Esophagus squamous epithelium (tissue), 5 donors: Measurements from ENCODE around the gene TRIM9. TPM values are rescaled to one million over a fixed set of nuclear protein-coding genes. Genes with fewer than 3 reads are reported as not detected.

Experiments used
- DNase-seq: peaks from one replicate; lab custom pipeline; 2025; lab: John Stamatoyannopoulos, UW
- H3K27ac ChIP-seq, 4 donors: fragments of 200-600 bp; sonication (generic); one replicate each; pipeline ENCODE4 v1.5.1; 2016 to 2019; ENCODE audit warnings: mild to moderate bottlenecking in 1 of 4
- H3K27me3 ChIP-seq, 4 donors: fragments of 200-600 bp; sonication (generic); 1 replicate in 3 of 4; 2 replicates in 1 of 4; pipeline versions ENCODE4 v1.5.1 to v1.6.0; 2017 to 2021; ENCODE audit warnings: antibody characterized with exemption in 1 of 4
- H3K36me3 ChIP-seq, 3 donors: fragments of 200-600 bp; sonication (generic); one replicate each; pipeline ENCODE4 v1.5.1; 2016 to 2019
- H3K4me1 ChIP-seq, 3 donors: fragments of 200-600 bp; sonication (generic); one replicate each; pipeline ENCODE4 v1.5.1; 2017 to 2019
- H3K4me3 ChIP-seq, 4 donors: fragments of 200-600 bp; sonication (generic); 1 replicate in 3 of 4; 2 replicates in 1 of 4; pipeline ENCODE4 v1.5.1; 2016 to 2019; ENCODE audit warnings: mild to moderate bottlenecking in 2 of 4, moderate library complexity in 1 of 4
- H3K9me3 ChIP-seq, 3 donors: fragments of 200-600 bp; sonication (generic); one replicate each; pipeline ENCODE4 v1.5.1; 2016 to 2019
- CTCF ChIP-seq, 6 experiments: fragments of 450-650 bp in 4 of 6; fragments of 200-600 bp in 2 of 6; sonication (generic) in 2 of 6; IDR thresholded peaks; one replicate each; pipeline ENCODE4 v1.5.1; 2016 to 2019; ENCODE audit warnings: antibody characterized with exemption in 6 of 6, mild to moderate bottlenecking in 4 of 6, moderate library complexity in 4 of 6
- POLR2A ChIP-seq, 4 donors: fragments of 450-650 bp; IDR thresholded peaks; one replicate each; pipeline ENCODE4 v1.6.1; 2017; ENCODE audit warnings: antibody characterized with exemption in 4 of 4, mild to moderate bottlenecking in 4 of 4, moderate library complexity in 3 of 4
- WGBS, 2 donors: methylation state at CpG; one replicate each; pipeline ENCODE4 v1.1.5; 2018; 5-methylcytosine and 5-hydroxymethylcytosine counted together
- intact Hi-C: fragments of 100-400 bp; cut with DNase I; formaldehyde crosslinking; loops from one replicate; pipeline ENCODE4 v1.15.0; 2022
- total RNA-seq, 4 donors: library from RNA; depleted of rRNA; stranded (reverse); fragments of >200 nt; gene quantifications; one replicate each; pipeline ENCODE4 v1.1.0, GENCODE V29; 2016
- donor health status: DM: yes; HTN: yes; CAD: no.

The TRIM9 gene
- total RNA-seq, 4 donors from 2014 or later, result 0.09 to 3.1 (median 0.21) TPM; not detected in 1

- no peaks in the 10 kb centered on the region for H3K27me3 ChIP-seq
- H3K36me3 ChIP-seq, result peaks cover 0 to 63% (median 0%) of the 10 kb centered on the region in 3 donors
- WGBS, 2 donors, result 52 to 53% methylated on average over 2 of the region's 2 CpGs
- no peak overlapping the region for H3K4me3 ChIP-seq
- peak overlapping the region in 2 of 4 donors; percentile 19 to 38 for H3K27ac ChIP-seq
- intact Hi-C loops, result no loop called here
- H3K4me1 ChIP-seq, result peaks cover 0 to 37% (median 10%) of the 10 kb centered on the region in 3 donors
- TF ChIP-seq POLR2A (IDR thresholded peaks at IDR 0.05) (no peak), CTCF (IDR thresholded peaks at IDR 0.05) (no peak)
- no peak for DNase-seq
- H3K9me3 ChIP-seq, result no peaks in the 10 kb centered on the region
Observed at GRCh38 chr14:50936882-50937281, 158.0 kb downstream of the TRIM9 start.

- Histone ChIP-seq H3K9me3 (no peaks in the 10 kb centered on the region), H3K27me3 (no peaks in the 10 kb centered on the region), H3K4me1 (peaks cover 0 to 28% (median 10%) of the 10 kb centered on the region in 3 donors), H3K4me3 (no peak overlapping the region), H3K27ac (no peak overlapping the region), H3K36me3 (peaks cover 0 to 63% (median 0%) of the 10 kb centered on the region in 3 donors)
- 55 to 68% methylated on average over 2 of the region's 2 CpGs for WGBS, 2 donors
- no peak for DNase-seq
- TF ChIP-seq POLR2A (IDR thresholded peaks at IDR 0.05), result no peak
- no peak for TF ChIP-seq CTCF (IDR thresholded peaks at IDR 0.05)
- intact Hi-C loops, result no loop called here
Observed at GRCh38 chr14:50936016-50936340, 158.9 kb downstream of the TRIM9 start.

GRCh38 chr14:50935126-50936015 lies 159.5 kb downstream of the TRIM9 start:
- no peak overlapping the region for H3K4me3 ChIP-seq
- WGBS, 2 donors, result 73% methylated on average over 5 of the region's 5 CpGs
- no peak for TF ChIP-seq POLR2A (IDR thresholded peaks at IDR 0.05)
- no peak for TF ChIP-seq CTCF (IDR thresholded peaks at IDR 0.05)
- peaks cover 0 to 25% (median 10%) of the 10 kb centered on the region in 3 donors for H3K4me1 ChIP-seq
- intact Hi-C loops, result no loop called here
- H3K36me3 ChIP-seq, result peaks cover 0 to 65% (median 0%) of the 10 kb centered on the region in 3 donors
- H3K27me3 ChIP-seq, result no peaks in the 10 kb centered on the region
- no peaks in the 10 kb centered on the region for H3K9me3 ChIP-seq
- H3K27ac ChIP-seq, result no peak overlapping the region
- no peak for DNase-seq

GRCh38 chr14:50932592-50933495 lies 162.1 kb downstream of the TRIM9 start:
- no peak for DNase-seq
- intact Hi-C loops, result no loop called here
- H3K27ac ChIP-seq, result peak overlapping the region in 2 of 4 donors; percentile 36 to 44
- H3K4me3 ChIP-seq, result no peak overlapping the region
- H3K36me3 ChIP-seq, result peaks cover 0 to 87% (median 0%) of the 10 kb centered on the region in 3 donors
- TF ChIP-seq POLR2A (IDR thresholded peaks at IDR 0.05) (no peak), CTCF (IDR thresholded peaks at IDR 0.05) (no peak)
- WGBS, 2 donors, result 87 to 91% methylated on average over 4 of the region's 4 CpGs
- H3K9me3 ChIP-seq, result no peaks in the 10 kb centered on the region
- peaks cover 0 to 16% (median 8%) of the 10 kb centered on the region in 3 donors for H3K4me1 ChIP-seq
- H3K27me3 ChIP-seq, result no peaks in the 10 kb centered on the region
